Right lobe of liver (tissue), 4 donors: ENCODE results near the gene CEP55.

Experiments used
- POLR2A ChIP-seq: fragments of 450-650 bp; IDR thresholded peaks from one replicate; pipeline ENCODE4 v1.6.1; 2017; ENCODE audit warnings: antibody characterized with exemption, mild to moderate bottlenecking
- TF ChIP-seq, protein P1 (sequence below), 4 donors: fragments of 200-600 bp in 3 of 4; fragments of 450-650 bp in 1 of 4; IDR thresholded peaks; one replicate each; pipeline versions ENCODE4 v1.5.1 to v1.8.0; 2016 to 2022; ENCODE audit warnings: antibody characterized with exemption in 4 of 4, mild to moderate bottlenecking in 2 of 4
- donor health status: DM: no; HTN: no; CAD: no.
- donor health status: DM: no; HTN: no; CAD: no.
- donor health status: DM: no; HTN: yes; CAD: no.

DNA sequence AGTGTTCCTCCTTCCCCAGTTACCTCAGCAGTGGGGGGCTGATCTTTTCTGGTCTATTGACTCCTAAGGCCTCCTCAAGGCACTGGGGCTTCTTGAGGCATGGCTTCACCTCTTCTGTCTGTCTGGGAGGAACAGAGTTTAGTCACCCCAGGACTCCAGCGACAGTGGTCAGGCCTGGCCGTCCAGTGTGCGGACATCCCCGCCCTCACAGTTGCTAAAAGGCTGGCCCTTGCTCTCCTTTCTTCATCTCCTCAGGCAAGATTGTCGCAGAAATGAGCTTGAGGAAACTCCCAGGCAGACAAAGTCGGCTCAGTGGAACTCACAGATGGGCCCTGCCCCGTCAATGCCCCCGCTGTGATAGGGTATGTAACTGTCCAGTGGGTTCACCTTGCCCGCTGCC lies 63.1 kb downstream of the CEP55 start:
- TF ChIP-seq, protein P1, sequence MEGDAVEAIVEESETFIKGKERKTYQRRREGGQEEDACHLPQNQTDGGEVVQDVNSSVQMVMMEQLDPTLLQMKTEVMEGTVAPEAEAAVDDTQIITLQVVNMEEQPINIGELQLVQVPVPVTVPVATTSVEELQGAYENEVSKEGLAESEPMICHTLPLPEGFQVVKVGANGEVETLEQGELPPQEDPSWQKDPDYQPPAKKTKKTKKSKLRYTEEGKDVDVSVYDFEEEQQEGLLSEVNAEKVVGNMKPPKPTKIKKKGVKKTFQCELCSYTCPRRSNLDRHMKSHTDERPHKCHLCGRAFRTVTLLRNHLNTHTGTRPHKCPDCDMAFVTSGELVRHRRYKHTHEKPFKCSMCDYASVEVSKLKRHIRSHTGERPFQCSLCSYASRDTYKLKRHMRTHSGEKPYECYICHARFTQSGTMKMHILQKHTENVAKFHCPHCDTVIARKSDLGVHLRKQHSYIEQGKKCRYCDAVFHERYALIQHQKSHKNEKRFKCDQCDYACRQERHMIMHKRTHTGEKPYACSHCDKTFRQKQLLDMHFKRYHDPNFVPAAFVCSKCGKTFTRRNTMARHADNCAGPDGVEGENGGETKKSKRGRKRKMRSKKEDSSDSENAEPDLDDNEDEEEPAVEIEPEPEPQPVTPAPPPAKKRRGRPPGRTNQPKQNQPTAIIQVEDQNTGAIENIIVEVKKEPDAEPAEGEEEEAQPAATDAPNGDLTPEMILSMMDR (IDR thresholded peaks at IDR 0.05) = no peak
- TF ChIP-seq POLR2A = no peak
